Activated CD4-positive, alpha-beta T cell treated with anti-CD3 and anti-CD28 coated beads for 4 hours (primary cell): Measurements from ENCODE around the gene CADM1.

Experiments used
- DNase-seq, 2 donors: peaks; one replicate each; pipeline ENCODE4 v3.0.0-alpha.2; 2020

CADM1 gene

DNA sequence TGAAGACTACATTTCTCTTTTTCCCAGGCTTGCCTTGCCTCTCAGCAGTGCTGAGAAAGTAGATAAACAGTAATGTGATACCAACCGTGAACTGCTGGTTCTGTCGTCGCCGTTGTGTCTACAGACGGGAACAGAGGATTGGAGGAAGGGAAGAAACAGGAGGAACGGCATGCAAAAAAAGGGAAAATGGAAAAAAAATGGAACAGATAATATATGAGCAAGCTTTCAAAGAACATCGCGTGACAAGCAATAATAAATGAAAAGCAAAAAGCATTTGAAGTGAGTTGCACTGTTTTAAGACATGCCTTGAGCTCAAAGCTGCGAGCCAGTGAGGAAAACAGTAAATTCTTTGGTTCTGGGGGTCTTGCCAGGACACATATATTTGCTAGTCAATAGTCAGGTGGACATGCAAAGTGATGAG lies 305.9 kb downstream of the CADM1 start:
- no peak for DNase-seq

GRCh38 chr11:115197433-115197832 lies 306.8 kb downstream of the CADM1 start:
- no peak for DNase-seq

- no peak for DNase-seq
Measured at GRCh38 chr11:115197031-115197430, 307.2 kb downstream of the CADM1 start.

DNA sequence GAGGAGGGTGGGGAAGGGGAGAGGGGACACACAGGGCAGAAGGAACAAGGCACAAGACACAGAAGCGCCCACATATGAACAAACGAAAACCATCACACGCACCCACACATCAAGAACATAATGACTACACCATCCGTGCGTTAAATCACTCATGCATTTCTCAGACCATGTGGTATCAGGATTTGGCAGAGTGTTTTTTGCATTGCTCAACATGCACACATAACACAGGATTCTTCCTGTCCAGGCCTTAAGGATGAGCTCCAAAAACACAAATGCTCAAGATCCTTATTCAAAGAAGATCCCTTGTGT lies 309.5 kb downstream of the CADM1 start:
- no peak for DNase-seq

DNA sequence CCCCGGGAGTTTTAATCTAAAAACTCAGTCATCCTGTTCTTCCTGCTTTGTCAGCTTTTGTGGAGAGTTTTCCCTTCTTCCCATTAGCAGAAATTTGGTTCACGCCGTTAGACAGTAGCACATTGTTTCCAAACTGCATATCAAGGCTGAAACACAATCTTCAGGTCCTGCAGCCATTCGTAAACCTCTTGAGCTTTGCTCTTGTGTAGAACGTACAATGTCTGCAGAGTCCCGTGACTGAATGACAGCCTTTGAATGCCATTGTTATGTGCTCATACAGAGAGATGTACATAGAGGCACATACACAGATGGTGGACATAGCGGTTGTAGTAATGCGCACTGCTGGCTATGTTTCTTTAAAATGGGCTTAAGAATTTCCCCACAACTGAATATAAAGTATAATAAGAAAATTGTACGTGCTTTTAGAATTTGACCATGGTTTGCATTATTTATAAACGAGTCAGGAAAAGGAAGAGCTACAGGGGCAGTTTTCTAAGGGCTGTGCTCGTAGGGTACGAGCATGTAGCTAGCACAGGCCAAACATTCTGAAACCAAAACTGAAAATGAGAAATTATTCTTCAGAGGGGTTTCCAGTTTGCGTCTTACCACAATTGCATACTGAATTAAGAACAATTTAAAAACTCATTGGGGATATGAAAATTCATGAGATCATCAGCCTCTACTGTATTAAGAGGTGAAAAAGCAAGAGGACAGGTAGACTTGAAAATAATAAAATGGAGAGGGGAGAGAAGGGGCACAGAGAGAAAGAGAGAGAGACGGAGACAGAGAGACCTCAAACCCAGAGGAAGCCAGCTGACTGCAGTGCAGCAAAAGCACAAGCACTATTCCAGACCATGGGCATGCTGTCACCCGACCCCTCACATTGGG lies 310.1 kb downstream of the CADM1 start:
- DNase-seq: no peak

GRCh38 chr11:115191761-115192160 lies 312.5 kb downstream of the CADM1 start:
- DNase-seq: no peak

- no peak for DNase-seq
Measured at GRCh38 chr11:115190196-115190595, 314.0 kb downstream of the CADM1 start.

DNA sequence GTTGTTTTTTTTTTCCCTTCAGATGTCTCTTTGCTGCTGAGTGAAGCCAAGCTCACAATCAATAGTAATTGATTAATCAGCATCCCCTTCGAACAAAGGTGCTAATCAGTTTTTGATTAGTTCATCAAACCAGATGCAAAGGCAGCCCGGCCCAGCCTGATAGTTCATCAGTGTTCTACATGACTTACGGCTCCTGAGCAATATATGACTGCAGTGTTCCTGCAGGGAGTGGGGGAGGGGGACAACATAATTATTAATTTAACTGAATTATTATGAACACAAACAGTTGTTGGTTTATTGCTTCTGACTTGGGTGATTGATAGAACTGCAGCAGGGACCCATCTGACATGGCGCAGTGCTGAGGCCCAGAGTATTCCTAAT lies 315.3 kb downstream of the CADM1 start:
- no peak for DNase-seq

GRCh38 chr11:115188188-115188897 lies 315.9 kb downstream of the CADM1 start:
- no peak for DNase-seq

- no peak for DNase-seq
Measured at GRCh38 chr11:115185931-115186330, 318.3 kb downstream of the CADM1 start.

DNA sequence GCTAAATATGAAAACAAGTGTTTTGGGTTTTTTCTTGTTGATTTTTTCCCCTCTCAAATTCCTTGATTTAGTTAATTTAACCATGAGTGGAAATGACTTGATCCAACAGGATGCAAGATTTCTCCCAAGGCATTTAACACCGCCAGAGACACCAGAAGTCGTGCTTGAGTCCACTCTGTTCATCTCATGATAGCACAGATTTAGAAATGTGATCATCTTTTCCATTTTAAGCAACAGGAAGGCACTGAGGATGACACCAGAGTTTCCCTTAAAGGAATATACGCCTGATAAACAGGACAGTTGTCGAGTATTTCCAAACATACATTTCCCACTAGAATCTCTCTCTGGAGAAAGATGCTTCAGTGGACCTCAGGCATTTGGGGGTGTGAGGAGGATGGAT lies 318.7 kb downstream of the CADM1 start:
- DNase-seq: no peak

DNA sequence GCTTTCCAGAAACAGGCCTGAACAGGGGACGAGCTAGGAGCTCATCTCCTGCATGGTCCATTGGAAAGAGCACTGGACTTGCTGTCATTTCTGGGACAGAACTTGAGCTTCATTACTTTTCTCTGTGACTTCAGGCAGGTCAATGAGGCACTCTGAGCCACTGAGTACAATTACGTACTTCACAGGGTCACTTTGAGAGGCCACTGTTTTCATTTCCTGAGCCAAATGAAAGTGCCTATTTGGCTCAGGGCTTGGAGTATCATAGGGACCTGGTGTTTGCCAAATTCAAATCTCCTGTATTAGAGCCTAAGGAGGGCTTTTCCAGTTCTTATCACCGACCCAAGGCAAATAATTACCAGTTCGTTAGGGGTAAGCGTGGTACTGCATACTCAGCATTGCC lies 319.3 kb downstream of the CADM1 start:
- no peak for DNase-seq

- DNase-seq: no peak
Measured at GRCh38 chr11:115183830-115184229, 320.4 kb downstream of the CADM1 start.

DNA sequence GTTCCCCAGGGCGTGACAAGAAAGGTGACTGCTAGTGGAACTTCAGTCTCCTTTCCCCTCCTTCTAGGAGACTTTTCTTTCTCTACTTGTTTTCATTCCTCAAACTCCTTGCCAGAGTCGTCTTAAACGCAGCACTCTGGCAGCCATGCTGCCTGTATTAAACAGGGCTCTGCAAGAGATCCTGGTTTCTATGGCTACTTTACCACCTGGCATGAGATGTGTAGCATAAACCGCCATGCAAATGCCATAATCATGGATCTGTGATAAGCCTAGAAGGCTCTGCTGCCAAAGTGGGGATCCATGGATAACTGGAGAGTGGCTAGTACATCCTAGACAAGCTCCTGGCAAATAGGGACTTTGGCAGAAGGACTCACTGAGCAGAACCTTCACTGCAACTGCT lies 321.1 kb downstream of the CADM1 start:
- DNase-seq: no peak

DNA sequence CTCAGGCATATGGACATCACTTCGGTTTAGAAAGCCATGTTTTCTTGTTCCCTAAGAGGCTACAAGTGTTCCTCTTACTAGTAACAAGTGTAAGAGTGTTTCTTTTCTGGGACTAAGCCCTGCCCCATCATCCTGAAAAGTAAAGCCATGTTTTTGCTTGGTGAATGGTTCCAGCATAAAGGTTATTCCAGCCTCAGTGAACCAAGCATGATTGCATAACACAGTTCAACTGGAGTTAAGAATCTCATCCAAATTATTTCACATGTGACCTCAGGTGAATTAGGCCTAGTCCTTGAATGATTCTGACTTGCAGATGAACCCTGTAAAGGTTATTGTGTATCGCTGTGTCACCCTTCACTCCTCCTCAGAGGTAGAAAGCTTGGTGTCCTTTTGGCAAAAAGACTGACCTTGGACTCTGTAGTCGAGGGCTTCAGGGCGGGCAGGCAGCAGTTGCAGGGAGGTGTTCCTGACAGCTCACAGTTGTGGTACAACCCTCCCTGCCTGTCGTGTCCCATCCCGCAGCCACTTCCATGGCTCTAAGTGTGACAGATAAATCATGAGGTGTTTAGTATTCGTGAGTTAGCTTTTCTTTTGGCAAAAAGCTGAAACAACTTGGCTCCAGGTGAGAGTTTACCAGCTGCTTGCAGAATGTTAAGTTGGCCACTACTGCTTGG lies 321.8 kb downstream of the CADM1 start:
- no peak for DNase-seq

GRCh38 chr11:115181538-115181937 lies 322.7 kb downstream of the CADM1 start:
- no peak for DNase-seq

DNA sequence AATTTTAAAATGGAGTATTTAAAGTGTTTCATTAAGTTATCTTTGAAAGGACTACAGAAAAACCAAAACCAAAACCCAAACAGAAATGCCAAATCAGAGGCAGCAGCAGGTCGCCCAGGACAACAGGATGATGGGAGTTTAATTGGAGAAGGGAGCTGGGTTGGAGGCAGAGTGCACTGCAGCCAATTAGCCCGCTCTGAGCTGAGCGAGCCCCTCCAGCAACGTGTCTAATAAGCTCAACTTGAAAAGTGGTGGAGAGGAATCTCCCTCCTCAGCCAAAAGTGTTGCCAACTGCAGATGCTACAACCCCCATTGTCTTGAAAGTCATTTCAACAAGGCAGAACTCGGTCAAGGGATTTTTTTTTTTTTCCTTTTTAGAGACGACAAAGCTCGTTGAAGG lies 323.9 kb downstream of the CADM1 start:
- DNase-seq: no peak

DNA sequence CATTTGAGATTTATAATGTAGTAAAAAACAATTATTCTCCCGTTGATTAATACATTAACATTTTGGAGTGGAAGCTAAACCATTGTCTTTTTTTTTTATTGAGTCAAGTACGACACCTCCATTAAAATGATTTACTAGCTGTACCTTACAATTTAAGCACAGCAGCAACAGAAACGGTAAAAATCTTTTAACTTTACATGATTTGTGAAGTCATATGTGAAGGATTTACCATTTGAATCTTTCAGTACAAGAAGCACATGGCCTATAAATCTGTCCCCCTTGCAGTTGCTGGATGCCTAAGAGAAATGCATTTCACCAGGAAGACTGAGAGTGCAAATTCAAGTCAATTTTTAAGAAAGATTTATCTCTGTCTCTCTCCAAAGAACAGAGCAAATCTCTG lies 324.6 kb downstream of the CADM1 start:
- DNase-seq: no peak

- DNase-seq: no peak
Measured at GRCh38 chr11:115178705-115179104, 325.5 kb downstream of the CADM1 start.

- DNase-seq: no peak
Measured at GRCh38 chr11:115173136-115173535, 331.1 kb downstream of the CADM1 start.

DNA sequence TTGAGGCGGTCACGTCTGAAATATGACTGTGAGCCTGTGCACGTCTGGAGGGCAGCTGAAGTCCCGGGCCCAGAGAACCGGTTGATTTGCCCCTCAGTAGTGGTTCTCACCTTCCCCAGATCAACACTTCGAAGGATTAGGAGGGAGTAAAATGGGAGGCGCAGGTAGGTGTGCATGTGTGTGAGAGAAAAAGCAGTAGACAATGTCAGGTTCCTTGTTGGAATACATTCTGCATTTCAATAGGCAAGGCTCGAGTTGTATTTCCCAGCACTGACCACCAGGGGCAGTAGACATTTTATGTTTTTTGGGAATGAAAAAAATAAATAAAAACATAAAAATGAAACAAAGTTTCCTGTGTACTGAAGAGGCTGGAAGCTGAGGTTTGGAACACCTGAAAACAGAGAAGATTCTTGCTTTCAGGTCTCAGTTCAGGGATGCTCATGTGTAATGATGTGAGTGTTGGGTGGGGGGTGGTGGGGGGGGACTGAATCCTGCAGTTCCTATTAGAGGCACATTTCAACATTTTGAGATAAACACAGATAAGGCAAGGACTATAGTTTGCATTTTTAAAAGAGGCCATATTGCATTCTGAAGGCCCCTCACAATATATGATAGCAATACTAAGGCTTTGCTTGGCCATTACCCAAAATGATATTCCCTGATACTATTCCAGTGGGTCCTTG lies 333.9 kb downstream of the CADM1 start:
- DNase-seq: no peak

GRCh38 chr11:115169251-115169650 lies 335.0 kb downstream of the CADM1 start:
- no peak for DNase-seq

DNA sequence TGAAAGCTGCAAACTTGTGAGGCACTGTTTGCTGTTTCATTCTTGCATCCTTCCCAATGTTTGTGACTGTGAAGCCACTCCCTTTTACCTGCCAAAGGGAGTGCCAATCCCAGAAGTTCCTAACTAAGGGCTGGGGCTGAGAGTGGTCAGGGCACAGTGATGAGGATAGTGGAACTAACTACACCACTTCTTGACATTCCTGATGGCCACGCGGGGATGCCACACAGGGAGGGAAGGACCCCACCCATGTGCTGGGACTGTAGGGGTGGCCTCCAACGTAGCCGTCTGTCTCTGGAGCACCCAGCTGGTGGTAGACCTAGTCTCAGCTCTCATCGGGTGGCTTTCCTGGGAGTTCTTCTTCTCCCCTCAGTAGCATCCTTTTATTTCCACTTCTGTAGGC lies 335.5 kb downstream of the CADM1 start:
- DNase-seq: no peak
